B cell (primary cell): ENCODE results near the gene FAM81A.

Experiments
- CTCF ChIP-seq: fragments of 200-600 bp; IDR thresholded peaks from one replicate; pipeline ENCODE4 v1.8.0; 2022; ENCODE audit warnings: antibody characterized with exemption, mild to moderate bottlenecking
- EZH2 ChIP-seq: IDR thresholded peaks from 2 replicates; pipeline ENCODE4 v1.6.1; 2012; ENCODE audit warnings: borderline replicate concordance, low read depth, mild to moderate bottlenecking, moderate library complexity, low read length; ENCODE audit not compliant: insufficient read depth, poor library complexity, severe bottlenecking

GRCh38 chr15:59461521-59461920 lies 23.5 kb downstream of the FAM81A start:
- TF ChIP-seq CTCF, result no peak
- TF ChIP-seq EZH2, result no peak
